ENCODE data around the gene SLX9.

DNA sequence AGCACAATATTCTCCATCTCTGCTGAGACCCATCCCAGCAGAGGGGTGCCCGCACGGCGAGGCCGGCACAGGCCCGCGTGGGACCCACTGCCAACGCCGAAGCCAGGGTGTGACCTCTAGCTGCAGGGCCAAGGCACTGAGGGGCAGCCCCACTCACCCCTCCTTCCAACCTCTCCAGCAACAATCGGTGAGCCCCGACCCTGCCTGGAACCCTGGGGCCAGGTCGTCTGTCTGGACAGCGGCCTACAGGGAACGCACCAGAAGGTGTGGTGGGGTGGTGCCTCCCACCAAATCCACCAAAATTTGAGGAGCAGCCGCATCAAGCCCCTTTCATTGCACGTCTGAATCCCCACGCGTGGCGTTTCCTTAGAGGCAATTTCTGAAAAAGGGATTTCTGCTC, 71.6 kb downstream of the SLX9 start:
- no peak for TF ChIP-seq EZH2 (IDR thresholded peaks at IDR 0.05)
- no peak for TF ChIP-seq FOXP2 (optimal IDR thresholded peaks at IDR 0.05; ENCODE audit: control extremely low read depth, extremely low read length, insufficient read depth)
- TF ChIP-seq POLR2AphosphoS5 (IDR thresholded peaks at IDR 0.05; ENCODE audit: borderline replicate concordance, low read depth, low read length) = no peak

Data from SK-N-MC (cell line).